Brain microvascular endothelial cell (primary cell): ENCODE measurements around the gene SNAP91.
A peak's percentile ranks its signal among the peaks of the same experiment; 100 is the strongest.
"Not testable (repeated sequence)": the region's sequence is repeated elsewhere in the genome, so short reads cannot be mapped to it uniquely, and the experiment has no call there.

Experiments used
- DNase-seq: peaks from one replicate; pipeline ENCODE4 v3.0.0-alpha.2; 2020
- H3K27ac ChIP-seq: fragments of 250-450 bp; sonication (Bioruptor Pico); 2 replicates; pipeline ENCODE4 v1.5.1; 2020; ENCODE audit warnings: mild to moderate bottlenecking, moderate library complexity
- H3K27me3 ChIP-seq: fragments of 250-450 bp; sonication (Bioruptor Pico); replicated peaks from 2 replicates; pipeline ENCODE4 v1.5.1; 2020; ENCODE audit warnings: mild to moderate bottlenecking
- H3K36me3 ChIP-seq: fragments of 250-450 bp; sonication (Bioruptor Pico); replicated peaks from 2 replicates; pipeline ENCODE4 v1.5.1; 2020; ENCODE audit warnings: mild to moderate bottlenecking
- H3K4me3 ChIP-seq: 2 replicates; pipeline ENCODE4 v1.5.1; 2011; ENCODE audit warnings: low read depth, mild to moderate bottlenecking, control low read depth, low read length, moderate library complexity
- CTCF ChIP-seq: IDR thresholded peaks from 2 replicates; pipeline ENCODE4 v1.5.1; 2011; ENCODE audit warnings: low read depth, mild to moderate bottlenecking, moderate library complexity, low read length, control low read depth, inconsistent platforms; ENCODE audit errors: missing control alignments
- in situ Hi-C: cut with HindIII; loops from 2 replicates; pipeline ENCODE4 v1.10.0; 2017; ENCODE audit warnings: low sequenced_read_pairs, low pct_ligation_motif_present

SNAP91 gene

GRCh38 chr6:83708970-83709747 lies at the start of gene SNAP91:
SNAP91 (minus strand) TSS chr6:83709101; CDS start chr6:83707927, 1,174 bp downstream.
- Histone ChIP-seq H3K27me3 (peaks cover 36% of the 10 kb centered on the region), H3K27ac (no peak within 1 kb of the TSS), H3K36me3 (no peaks in the 10 kb centered on the region), H3K4me3 (peak within 1 kb of the TSS; percentile 50)
- no peak for TF ChIP-seq CTCF
- no peak for DNase-seq
- in situ Hi-C loops, result no loop called here

GRCh38 chr6:83758533-83758932 lies 49.6 kb upstream of the SNAP91 start:
- TF ChIP-seq CTCF, result no peak
- in situ Hi-C loops, result no loop called here
- DNase-seq, result no peak
- Histone ChIP-seq H3K27me3 (no peaks in the 10 kb centered on the region), H3K36me3 (no peaks in the 10 kb centered on the region), H3K4me3 (no peak overlapping the region), H3K27ac (no peak overlapping the region)

GRCh38 chr6:83757021-83757420 lies 48.1 kb upstream of the SNAP91 start:
- TF ChIP-seq CTCF, result no peak
- Histone ChIP-seq H3K27me3 (no peaks in the 10 kb centered on the region), H3K27ac (no peak overlapping the region), H3K4me3 (no peak overlapping the region), H3K36me3 (no peaks in the 10 kb centered on the region)
- no peak for DNase-seq
- in situ Hi-C loops, result no loop called here

- no peak for TF ChIP-seq CTCF
- in situ Hi-C loops, result no loop called here
- DNase-seq, result no peak
- Histone ChIP-seq H3K4me3 (no peak overlapping the region), H3K36me3 (no peaks in the 10 kb centered on the region), H3K27ac (no peak overlapping the region), H3K27me3 (no peaks in the 10 kb centered on the region)
These were observed 47.7 kb upstream of the SNAP91 start for GRCh38 chr6:83756565-83756964.

GRCh38 chr6:83752375-83752774 lies 43.5 kb upstream of the SNAP91 start:
- DNase-seq, H3K4me3 ChIP-seq, H3K36me3 ChIP-seq, in situ Hi-C loops, H3K27me3 ChIP-seq, H3K27ac ChIP-seq: not testable (repeated sequence)

- in situ Hi-C loops, result no loop called here
- no peak for TF ChIP-seq CTCF
- H3K4me3 ChIP-seq, result no peak overlapping the region
- no peaks in the 10 kb centered on the region for H3K27me3 ChIP-seq
- no peaks in the 10 kb centered on the region for H3K36me3 ChIP-seq
- H3K27ac ChIP-seq, result no peak overlapping the region
- DNase-seq, result no peak
These were observed 32.2 kb upstream of the SNAP91 start for GRCh38 chr6:83741089-83741488.
